GM12878 (cell line): ENCODE results near the gene CARS2. TPM values are rescaled to one million over a fixed set of nuclear protein-coding genes. Genes with fewer than 3 reads are reported as not detected.
A peak's percentile ranks its signal among the peaks of the same experiment; 100 is the strongest.

Experiments used
- ATAC-seq: fragments of 200-7000 bp; cut with Tn5 transposase; 3 replicates; pipeline ENCODE4 v1.9.1; 2020; ENCODE audit warnings: mild to moderate bottlenecking, moderate library complexity
- BruUV-seq: library from RNA; stranded (reverse); fragments of 400-500 nt; replicated peaks from 2 replicates; lab custom pipeline; 2021; lab: Mats Ljungman, UMichigan
- CTCF ChIA-PET: fragments of 300-600 bp; sonication (Branson Sonifier 250); formaldehyde crosslinking; extraction: SDS; loops from one replicate; lab custom pipeline; 2021; ENCODE audit warnings: inconsistent platforms; lab: Yijun Ruan, JAX
- POLR2A ChIA-PET: fragments of 350-600 bp; formaldehyde crosslinking; extraction: SDS; loops from one replicate; lab custom pipeline; 2021; ENCODE audit warnings: inconsistent platforms; lab: Charles Lee
- RAD21 ChIA-PET: fragments of 300-600 bp; sonication (Branson Sonifier 250); formaldehyde crosslinking; loops from one replicate; lab custom pipeline; 2023; ENCODE audit warnings: antibody characterized with exemption; ENCODE audit not compliant: unreplicated experiment; lab: Charles Lee
- SMC1A ChIA-PET: fragments of 300-600 bp; sonication (Branson Sonifier 250); formaldehyde crosslinking; loops from one replicate; lab custom pipeline; 2023; ENCODE audit not compliant: unreplicated experiment, uncharacterized antibody; lab: Charles Lee
- DNase-seq: peaks from one replicate; pipeline ENCODE4 v3.0.0-alpha.2; 2011; ENCODE audit warnings: low read depth, low spot score
- FAIRE-seq: peaks from 3 replicates; lab custom pipeline; 2011; peaks lifted over from hg19 to GRCh38; lab: Jason Lieb, UNC
- H2AFZ ChIP-seq: 2 replicates; pipeline ENCODE4 v1.6.0; 2011; ENCODE audit warnings: low read depth, low read length, control low read depth; ENCODE audit not compliant: control insufficient read depth
- H3K27ac ChIP-seq: 2 replicates; pipeline ENCODE4 v1.5.1; 2011; ENCODE audit warnings: control low read depth; ENCODE audit not compliant: control insufficient read depth, insufficient read depth
- H3K27me3 ChIP-seq, 2 experiments: replicated peaks in 1 of 2; 2 replicates each; pipeline versions ENCODE4 v1.6.0 to v1.6.1; 2011; ENCODE audit warnings: low read length in 1 of 2; ENCODE audit not compliant: control insufficient read depth in 2 of 2, insufficient read depth in 2 of 2
- H3K36me3 ChIP-seq, 2 experiments: 2 replicates each; pipeline ENCODE4 v1.5.1; 2011; ENCODE audit warnings: low read length in 1 of 2; ENCODE audit not compliant: control insufficient read depth in 2 of 2, insufficient read depth in 2 of 2
- H3K4me1 ChIP-seq: 2 replicates; pipeline ENCODE4 v1.6.1; 2011; ENCODE audit warnings: mild to moderate bottlenecking, low read length, moderate library complexity, mixed read lengths; ENCODE audit not compliant: control insufficient read depth, insufficient read depth
- H3K4me2 ChIP-seq: 2 replicates; pipeline ENCODE4 v1.6.0; 2011; ENCODE audit warnings: control low read depth; ENCODE audit not compliant: control insufficient read depth, insufficient read depth
- H3K4me3 ChIP-seq: fragments of 200-600 bp; sonication (generic); 2 replicates; pipeline ENCODE4 v1.5.1; 2016
- H3K79me2 ChIP-seq: 2 replicates; pipeline ENCODE4 v1.6.0; 2011; ENCODE audit warnings: low read length; ENCODE audit not compliant: control insufficient read depth, insufficient read depth
- H3K9ac ChIP-seq: 2 replicates; pipeline ENCODE4 v1.8.0; 2011; ENCODE audit warnings: low read length, control low read depth, mixed read lengths; ENCODE audit not compliant: control insufficient read depth, insufficient read depth
- H3K9me3 ChIP-seq: replicated peaks from 3 replicates; pipeline ENCODE4 v1.5.1; 2011; ENCODE audit warnings: mild to moderate bottlenecking, low read length; ENCODE audit not compliant: control insufficient read depth, insufficient read depth
- H4K20me1 ChIP-seq: 2 replicates; pipeline ENCODE4 v1.6.0; 2011; ENCODE audit not compliant: control insufficient read depth, insufficient read depth
- BCL3 ChIP-seq: IDR thresholded peaks from 2 replicates; pipeline ENCODE4 v1.6.1; 2011; ENCODE audit warnings: borderline replicate concordance, low read depth, mild to moderate bottlenecking, moderate library complexity, low read length; ENCODE audit not compliant: insufficient read depth, poor library complexity, severe bottlenecking
- CEBPB ChIP-seq, 2 experiments: fragments of 150-350 bp in 1 of 2; IDR thresholded peaks; 2 replicates each; pipeline ENCODE4 v1.6.1; 2012 to 2014; ENCODE audit warnings: low read depth in 2 of 2, low read length in 2 of 2, borderline replicate concordance in 1 of 2, inconsistent platforms in 1 of 2
- CHD1 ChIP-seq: IDR thresholded peaks from 2 replicates; pipeline ENCODE4 v1.6.1; 2012; ENCODE audit warnings: low read depth, low read length, improper control_type of control experiment
- CTCF ChIP-seq, 3 experiments: IDR thresholded peaks in 2 of 3; conservative IDR thresholded peaks in 1 of 3; 2 replicates each; pipeline ENCODE4 v1.5.1; 2011; ENCODE audit warnings: low read depth in 3 of 3, low read length in 3 of 3, mild to moderate bottlenecking in 3 of 3, control low read depth in 2 of 3, moderate library complexity in 2 of 3, inconsistent platforms in 1 of 3, mixed read lengths in 1 of 3; ENCODE audit not compliant: control insufficient read depth in 2 of 3, insufficient read depth in 1 of 3; ENCODE audit errors: extremely low read depth in 1 of 3
- EZH2 ChIP-seq: IDR thresholded peaks from 2 replicates; pipeline ENCODE4 v1.6.1; 2012; ENCODE audit warnings: low read depth, mild to moderate bottlenecking, control low read depth, inconsistent platforms, low read length, borderline replicate concordance; ENCODE audit not compliant: control insufficient read depth
- JUND ChIP-seq: IDR thresholded peaks from 2 replicates; pipeline ENCODE4 v1.6.1; 2012; ENCODE audit warnings: low read depth, mild to moderate bottlenecking, low read length, improper control_type of control experiment, moderate library complexity
- KDM1A ChIP-seq: fragments of 200-600 bp; sonication (generic); IDR thresholded peaks from 2 replicates; pipeline ENCODE4 v1.6.1; 2016; ENCODE audit warnings: borderline replicate concordance
- NR2C2 ChIP-seq: IDR thresholded peaks from 2 replicates; pipeline ENCODE4 v1.6.1; 2011; ENCODE audit warnings: borderline replicate concordance, low read depth; ENCODE audit not compliant: control insufficient read depth, insufficient read length
- RAD21 ChIP-seq: IDR thresholded peaks from 2 replicates; pipeline ENCODE4 v1.6.1; 2011; ENCODE audit warnings: mild to moderate bottlenecking, low read depth, low read length, moderate library complexity; ENCODE audit not compliant: insufficient read depth
- SKIL ChIP-seq: fragments of 450-650 bp; IDR thresholded peaks from 2 replicates; pipeline ENCODE4 v1.6.1; 2017; ENCODE audit warnings: mild to moderate bottlenecking, low read depth, inconsistent platforms; ENCODE audit not compliant: poor library complexity, severe bottlenecking
- SMC3 ChIP-seq: IDR thresholded peaks from 2 replicates; pipeline ENCODE4 v1.6.1; 2011; ENCODE audit warnings: low read length, improper control_type of control experiment, borderline replicate concordance
- TBL1XR1 ChIP-seq: IDR thresholded peaks from 2 replicates; pipeline ENCODE4 v1.6.1; 2012; ENCODE audit warnings: low read depth, low read length, improper control_type of control experiment
- YY1 ChIP-seq: IDR thresholded peaks from 2 replicates; pipeline ENCODE4 v1.6.1; 2011; ENCODE audit warnings: low read depth, mild to moderate bottlenecking, low read length
- ZSCAN29 ChIP-seq: fragments of 450-650 bp; IDR thresholded peaks from 2 replicates; pipeline ENCODE4 v1.6.1; 2017; ENCODE audit warnings: mild to moderate bottlenecking, moderate library complexity
- WGBS: methylation state at CpG from one replicate; pipeline ENCODE4 v1.1.6; 2016; ENCODE audit warnings: low lambda C conversion rate; ENCODE audit not compliant: insufficient replicate concordance, insufficient coverage; ENCODE audit errors: missing lambda C conversion rate; 5-methylcytosine and 5-hydroxymethylcytosine counted together
- in situ Hi-C: fragments of 300-500 bp; cut with MboI; formaldehyde crosslinking; loops from 9 replicates; pipeline ENCODE4 v1.14.3; 2018; ENCODE audit warnings: mixed read lengths
- intact Hi-C: fragments of 100-400 bp; cut with micrococcal nuclease; formaldehyde crosslinking; loops from one replicate; pipeline ENCODE4 v1.14.2; 2022; ENCODE audit not compliant: unreplicated experiment
- polyA plus RNA-seq, 11 experiments: library from polyadenylated mRNA; depleted of rRNA in 4 of 11; unstranded in 6 of 11; stranded (reverse) in 5 of 11; fragments of >200 nt; fragmentation: Nextera tagmentation in 4 of 11; fragmentation: Illumina TruSeq in 1 of 11; extraction: Ambion mirVana in 4 of 11; extraction: Trizol in 1 of 11; gene quantifications; 1 replicate in 1 of 11; 2 replicates in 10 of 11; pipeline versions ENCODE4 v1.2.1 to v1.2.3, GENCODE V29; 2011 to 2016; ENCODE audit warnings: inconsistent platforms in 2 of 11, missing spikeins in 2 of 11, low read depth in 1 of 11
- total RNA-seq, 4 experiments: library from RNA; depleted of rRNA in 3 of 4; stranded (reverse); fragments of >200 nt in 3 of 4; fragmentation: Illumina TruSeq in 1 of 4; extraction: Trizol in 1 of 4; gene quantifications; 2 replicates each; pipeline versions ENCODE4 v1.2.1 to v1.2.3, GENCODE V29; 2013 to 2021

Gene CARS2
- total and polyA plus RNA-seq, 10 of the 15 experiments (the other 5 are each of a cell fraction or from before 2014, with no cell fraction given), result 4.2 to 101 (median 61.5) TPM

GRCh38 chr13:110597041-110597689 lies 108.8 kb downstream of the CARS2 start (continued):
- TF ChIP-seq BCL3 (no peak), ZSCAN29 (no peak), JUND (no peak), TBL1XR1 (no peak), CHD1 (no peak), CEBPB (IDR thresholded peaks at IDR 0.05; ENCODE audit: borderline replicate concordance in 1 of 2, low read depth in 2 of 2, low read length in 2 of 2) (no peak), NR2C2 (no peak)

- BruUV-seq, result no TSS peak
- in situ Hi-C loops (loop anchor here (10.0 kb wide), 1 partner anchor 451 kb away; no protein-coding TSS in a partner anchor), intact Hi-C loops (loop anchor here (1.0 to 5.0 kb wide), 6 partner anchors 23 to 454 kb away; partner anchors contain the start of gene ING1)
- no peaks in the 10 kb centered on the region for H4K20me1 ChIP-seq
- DNase-seq (no peak), ATAC-seq (peak; percentile 97), FAIRE-seq (peak; percentile 86)
- ChIA-PET CTCF (interaction anchor here (0.7 to 5.9 kb wide), 35 partner anchors 9 to 474 kb away, joined by 3 to 82 read pairs (median 4); partner anchors contain the start of genes NAXD and RAB20), RAD21 (interaction anchor here (0.6 to 2.4 kb wide), 24 partner anchors 9 to 1679 kb away, joined by 3 to 20 read pairs (median 3); partner anchors contain the start of gene NAXD), SMC1A (interaction anchor here (0.6 to 4.3 kb wide), 25 partner anchors 9 to 370 kb away, joined by 3 to 50 read pairs (median 4); partner anchors contain the start of gene NAXD), POLR2A (interaction anchor here (0.7 kb wide), 3 partner anchors 10 to 130 kb away, joined by 3 to 6 read pairs (median 6); no protein-coding TSS in a partner anchor)
- no peaks in the 10 kb centered on the region for H3K27me3 ChIP-seq
- H2AFZ ChIP-seq, result no peak overlapping the region; the same call in 1 of the 2 replicates
- no peak overlapping the region for H3K4me3 ChIP-seq
- no peaks in the 10 kb centered on the region for H3K9me3 ChIP-seq
- no peak overlapping the region for H3K4me2 ChIP-seq
- H3K9ac ChIP-seq, result no peak overlapping the region
- H3K4me1 ChIP-seq, result no peaks in the 10 kb centered on the region
- no peak overlapping the region for H3K27ac ChIP-seq
- no peak for TF ChIP-seq KDM1A
- peak; percentile 66; the same call in 1 of the 2 replicates for TF ChIP-seq SMC3
- 0 out of 2 replicates have a peak, but pooled peaks have one; percentile 33 for TF ChIP-seq YY1
- peak; percentile 86 for TF ChIP-seq RAD21
- no peak for TF ChIP-seq EZH2
- peak; percentile 60 to 71 (median 66) for TF ChIP-seq CTCF (IDR thresholded peaks at IDR 0.05 in 2 of 3, conservative IDR thresholded peaks at IDR 0.05 in 1 of 3; ENCODE audit: control insufficient read depth in 2 of 3, extremely low read depth in 1 of 3, insufficient read depth in 1 of 3, low read depth in 3 of 3, low read length in 3 of 3)
- TF ChIP-seq SKIL, result peak; percentile 58
- no peaks in the 10 kb centered on the region for H3K79me2 ChIP-seq
- 23% methylated on average over 6 of the region's 6 CpGs for WGBS
- no peaks in the 10 kb centered on the region for H3K36me3 ChIP-seq
These were observed 112.3 kb downstream of the CARS2 start for GRCh38 chr13:110593430-110594130.
